Measurements from ENCODE around the gene PCBP3. TPM values are rescaled to one million over a fixed set of nuclear protein-coding genes. Genes with fewer than 3 reads are reported as not detected.

The PCBP3 gene
- total RNA-seq, 2 donors from 2014 or later, result 2.1 to 5.3 TPM

- no peak for TF ChIP-seq CTCF (IDR thresholded peaks at IDR 0.05)
- Histone ChIP-seq H3K27ac (no peak overlapping the region), H3K36me3 (no peaks in the 10 kb centered on the region), H3K9ac (ENCODE audit: low read depth in 2 of 2, low read length in 2 of 2) (no peak overlapping the region), H3K4me3 (no peak overlapping the region), H3K9me3 (no peaks in the 10 kb centered on the region), H3K4me1 (no peaks in the 10 kb centered on the region), H3K27me3 (no peaks in the 10 kb centered on the region)
- intact Hi-C loops (cut with DNase I), result no loop called here
- no peak for DNase-seq
Observed at GRCh38 chr21:45824546-45825215, 181.2 kb downstream of the PCBP3 start.

DNA sequence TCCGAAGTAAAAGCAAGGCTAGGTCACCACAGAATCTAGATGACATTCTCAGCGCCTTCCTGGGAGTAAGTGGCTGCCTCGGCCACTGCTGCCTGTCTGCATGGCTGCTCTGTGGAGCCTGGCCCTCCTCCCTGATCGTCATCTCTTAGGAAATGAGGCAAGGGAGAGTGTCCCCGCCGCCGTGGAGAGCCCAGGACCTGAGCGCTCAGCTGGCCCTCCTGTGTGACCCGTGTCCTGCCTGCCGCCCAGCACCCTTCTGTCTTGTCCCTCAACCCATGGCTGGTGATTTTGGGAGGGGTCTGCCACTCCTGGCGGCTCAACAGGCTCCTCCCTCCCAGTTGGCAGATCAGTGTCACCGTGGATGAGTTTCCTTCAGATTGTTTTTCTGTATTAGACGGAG, 181.7 kb downstream of the PCBP3 start:
- intact Hi-C loops (cut with DNase I), result no loop called here
- no peaks in the 10 kb centered on the region for H3K27me3 ChIP-seq
- H3K4me1 ChIP-seq, result no peaks in the 10 kb centered on the region
- no peak for TF ChIP-seq CTCF (IDR thresholded peaks at IDR 0.05)
- no peak overlapping the region for H3K27ac ChIP-seq
- H3K9ac ChIP-seq (ENCODE audit: low read depth in 2 of 2, low read length in 2 of 2), result no peak overlapping the region
- H3K4me3 ChIP-seq, result no peak overlapping the region
- no peak for DNase-seq
- no peaks in the 10 kb centered on the region for H3K36me3 ChIP-seq
- no peaks in the 10 kb centered on the region for H3K9me3 ChIP-seq

- H3K36me3 ChIP-seq, result no peaks in the 10 kb centered on the region
- no peaks in the 10 kb centered on the region for H3K9me3 ChIP-seq
- intact Hi-C loops (cut with DNase I), result no loop called here
- no peak overlapping the region for H3K4me3 ChIP-seq
- TF ChIP-seq CTCF (IDR thresholded peaks at IDR 0.05), result no peak
- DNase-seq, result no peak
- no peak overlapping the region for H3K27ac ChIP-seq
- H3K27me3 ChIP-seq, result no peaks in the 10 kb centered on the region
- no peak overlapping the region for H3K9ac ChIP-seq (ENCODE audit: low read depth in 2 of 2, low read length in 2 of 2)
- H3K4me1 ChIP-seq, result no peaks in the 10 kb centered on the region
Observed at GRCh38 chr21:45826676-45827301, 183.3 kb downstream of the PCBP3 start.

- no peak for TF ChIP-seq CTCF (IDR thresholded peaks at IDR 0.05)
- no peak for DNase-seq
- intact Hi-C loops (cut with DNase I), result no loop called here
- H3K27ac ChIP-seq, result no peak overlapping the region
- no peaks in the 10 kb centered on the region for H3K27me3 ChIP-seq
- peak overlapping the region in 1 of 2 donors; percentile 12 for H3K9ac ChIP-seq (ENCODE audit: low read depth in 2 of 2, low read length in 2 of 2)
- H3K4me1 ChIP-seq, result no peaks in the 10 kb centered on the region
- no peak overlapping the region for H3K4me3 ChIP-seq
- no peaks in the 10 kb centered on the region for H3K36me3 ChIP-seq
- no peaks in the 10 kb centered on the region for H3K9me3 ChIP-seq
Observed at GRCh38 chr21:45827302-45827692, 183.8 kb downstream of the PCBP3 start.

GRCh38 chr21:45827881-45828579, 184.5 kb downstream of the PCBP3 start:
- DNase-seq, result no peak
- H3K4me1 ChIP-seq, result no peaks in the 10 kb centered on the region
- no peaks in the 10 kb centered on the region for H3K36me3 ChIP-seq
- no peak overlapping the region for H3K4me3 ChIP-seq
- no peaks in the 10 kb centered on the region for H3K9me3 ChIP-seq
- H3K9ac ChIP-seq (ENCODE audit: low read depth in 2 of 2, low read length in 2 of 2), result no peak overlapping the region
- intact Hi-C loops (cut with DNase I), result no loop called here
- no peak overlapping the region for H3K27ac ChIP-seq
- TF ChIP-seq CTCF (IDR thresholded peaks at IDR 0.05), result no peak
- no peaks in the 10 kb centered on the region for H3K27me3 ChIP-seq
